Measurements from ENCODE around the gene STMN3.

Gene STMN3

DNA sequence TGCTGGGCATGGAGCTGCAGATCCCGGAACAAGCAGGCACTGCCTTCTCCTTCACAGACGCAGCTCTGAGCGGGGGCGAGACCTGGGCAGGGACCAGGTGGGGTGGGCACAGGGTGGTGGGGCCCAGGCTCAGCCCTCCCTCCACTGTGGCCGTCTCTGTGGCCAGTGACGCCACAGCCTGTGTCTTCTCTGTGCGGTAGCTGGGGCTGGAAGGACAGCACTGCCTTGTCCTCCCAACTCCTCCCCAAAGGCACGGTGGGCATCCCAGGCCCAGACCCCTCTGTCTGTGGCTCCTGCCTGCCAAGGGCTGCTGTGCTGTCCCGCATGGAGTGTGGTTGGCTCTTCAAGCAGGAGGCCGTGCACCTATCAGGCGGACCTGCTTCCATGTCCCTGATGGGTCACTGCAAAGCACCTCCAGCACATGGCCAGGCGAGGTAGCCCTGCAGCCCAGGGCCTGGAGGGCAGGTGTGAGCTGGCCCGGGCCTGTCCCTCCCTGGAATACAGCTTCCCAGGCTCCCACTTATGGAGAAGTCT is 28.5 kb upstream of the STMN3 start:
- no CpG with 5 or more reads among the region's 13 CpGs for WGBS (ENCODE audit: extremely low coverage, insufficient coverage, insufficient read length)

DNA sequence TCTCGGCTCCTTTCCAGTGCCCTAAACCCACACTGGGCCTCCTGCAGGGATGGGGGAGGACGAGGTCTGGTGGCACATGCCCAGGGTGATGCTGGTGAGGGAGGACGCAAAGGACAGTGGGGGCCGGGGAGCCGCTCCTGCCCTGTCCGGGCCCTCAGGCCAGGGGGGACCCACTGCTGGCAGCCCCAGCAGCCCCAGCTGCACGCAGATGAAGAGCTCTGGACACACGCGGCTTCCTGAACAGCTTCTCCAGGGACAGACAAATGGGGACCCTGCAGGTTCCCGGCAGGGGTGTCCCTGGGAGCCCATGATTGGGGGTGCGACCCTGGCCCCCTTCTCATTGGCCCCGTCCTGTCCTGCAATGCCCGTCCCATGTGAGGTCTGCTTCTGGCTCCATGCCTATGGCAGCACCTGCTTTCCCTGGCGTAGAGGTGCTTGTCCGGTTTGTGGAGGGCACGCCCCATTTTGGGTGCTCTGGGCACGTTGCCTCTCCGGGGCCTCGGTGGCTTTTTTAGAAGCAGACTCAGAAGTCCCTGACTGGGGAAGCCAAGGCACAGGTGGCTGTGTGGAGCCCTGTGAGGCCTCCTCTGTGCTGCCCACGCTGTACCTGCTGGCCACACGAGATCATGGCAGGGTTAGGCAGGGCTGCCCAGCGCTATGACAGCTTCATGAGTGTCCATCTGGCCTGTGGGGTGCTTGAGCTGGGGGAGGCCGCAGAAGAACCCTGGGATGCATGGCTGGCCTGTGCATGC is 27.8 kb upstream of the STMN3 start:
- no peak overlapping the region for H3K4me2 ChIP-seq (ENCODE audit: low read length)
- peaks cover 22 to 24% of the 10 kb centered on the region in 2 experiments for H3K4me1 ChIP-seq (ENCODE audit: control insufficient read depth in 1 of 2, insufficient read depth in 2 of 2, low read length in 2 of 2)
- peaks cover 14% of the 10 kb centered on the region for H3K79me1 ChIP-seq (ENCODE audit: low read length)
- H4K12ac ChIP-seq (ENCODE audit: low read depth, low read length) = peak overlapping the region; percentile 22
- H3K9ac ChIP-seq (ENCODE audit: low read length) = no peak overlapping the region
- H3K27ac ChIP-seq (ENCODE audit: low read depth, low read length) = peak overlapping the region; percentile 88
- H2BK5ac ChIP-seq (ENCODE audit: low read depth, low read length, poor library complexity) = peak overlapping the region; percentile 88
- peak overlapping the region; percentile 85 for H4K91ac ChIP-seq (ENCODE audit: low read depth, low read length)
- H2AK5ac ChIP-seq (ENCODE audit: low read length) = peak overlapping the region; percentile 85
- peak overlapping the region; percentile 56 for H3K18ac ChIP-seq (ENCODE audit: low read length)
- peak overlapping the region; percentile 72 for H3K14ac ChIP-seq (ENCODE audit: low read length)
- H3K79me2 ChIP-seq (ENCODE audit: control insufficient read depth, insufficient read depth, low read length, poor library complexity) = peaks cover 6% of the 10 kb centered on the region
- H3K36me3 ChIP-seq (ENCODE audit: control insufficient read depth in 1 of 2, insufficient read depth in 2 of 2, low read length in 2 of 2) = peaks cover 16 to 33% of the 10 kb centered on the region in 2 experiments
- no peak for DNase-seq
- no peaks in the 10 kb centered on the region for H3K27me3 ChIP-seq (ENCODE audit: insufficient read depth, low read length)
- H2BK12ac ChIP-seq (ENCODE audit: low read length) = peak overlapping the region; percentile 38
- H3K4ac ChIP-seq (ENCODE audit: low read depth, low read length) = peak overlapping the region; percentile 23
- H2BK120ac ChIP-seq (ENCODE audit: insufficient read depth, low read length, poor library complexity) = peak overlapping the region; percentile 82
- peaks cover 8% of the 10 kb centered on the region for H3K9me3 ChIP-seq (ENCODE audit: insufficient read depth, low read depth, low read length)
- WGBS (ENCODE audit: extremely low coverage, insufficient coverage, insufficient read length) = no CpG with 5 or more reads among the region's 23 CpGs
- peak overlapping the region; percentile 66 for H4K8ac ChIP-seq (ENCODE audit: low read depth, low read length)
- peak overlapping the region; percentile 53 for H2AFZ ChIP-seq (ENCODE audit: insufficient read depth, low read length, poor library complexity)
- no peak overlapping the region for H3K4me3 ChIP-seq (ENCODE audit: low read depth, low read length)
- H3K23ac ChIP-seq (ENCODE audit: low read length) = no peak overlapping the region

More for the DNA sequence above, 28.5 kb upstream of the STMN3 start:
- peak overlapping the region; percentile 23 for H3K4ac ChIP-seq (ENCODE audit: low read depth, low read length)
- H2BK12ac ChIP-seq (ENCODE audit: low read length) = peak overlapping the region; percentile 38
- H3K9ac ChIP-seq (ENCODE audit: low read length) = no peak overlapping the region
- no peak overlapping the region for H3K4me2 ChIP-seq (ENCODE audit: low read length)
- H3K23ac ChIP-seq (ENCODE audit: low read length) = no peak overlapping the region
- peak overlapping the region; percentile 82 for H2BK120ac ChIP-seq (ENCODE audit: insufficient read depth, low read length, poor library complexity)
- H3K27me3 ChIP-seq (ENCODE audit: insufficient read depth, low read length) = no peaks in the 10 kb centered on the region
- H3K4me3 ChIP-seq (ENCODE audit: low read depth, low read length) = no peak overlapping the region
- peak overlapping the region; percentile 66 for H4K8ac ChIP-seq (ENCODE audit: low read depth, low read length)
- peaks cover 20% of the 10 kb centered on the region for H3K79me1 ChIP-seq (ENCODE audit: low read length)
- H2BK5ac ChIP-seq (ENCODE audit: low read depth, low read length, poor library complexity) = peak overlapping the region; percentile 88
- peak overlapping the region; percentile 22 for H4K12ac ChIP-seq (ENCODE audit: low read depth, low read length)
- H3K36me3 ChIP-seq (ENCODE audit: control insufficient read depth in 1 of 2, insufficient read depth in 2 of 2, low read length in 2 of 2) = peaks cover 14 to 29% of the 10 kb centered on the region in 2 experiments
- H4K91ac ChIP-seq (ENCODE audit: low read depth, low read length) = peak overlapping the region; percentile 85
- peak overlapping the region; percentile 85 for H2AK5ac ChIP-seq (ENCODE audit: low read length)
- peak overlapping the region; percentile 88 for H3K27ac ChIP-seq (ENCODE audit: low read depth, low read length)
- peak overlapping the region; percentile 53 for H2AFZ ChIP-seq (ENCODE audit: insufficient read depth, low read length, poor library complexity)
- H3K18ac ChIP-seq (ENCODE audit: low read length) = peak overlapping the region; percentile 56
- peaks cover 6% of the 10 kb centered on the region for H3K9me3 ChIP-seq (ENCODE audit: insufficient read depth, low read depth, low read length)
- peak in 1 of 2 donors; percentile 12 for DNase-seq
- peaks cover 6% of the 10 kb centered on the region for H3K79me2 ChIP-seq (ENCODE audit: control insufficient read depth, insufficient read depth, low read length, poor library complexity)
- H3K4me1 ChIP-seq (ENCODE audit: control insufficient read depth in 1 of 2, insufficient read depth in 2 of 2, low read length in 2 of 2) = peaks cover 29 to 30% of the 10 kb centered on the region in 2 experiments
- H3K14ac ChIP-seq (ENCODE audit: low read length) = peak overlapping the region; percentile 72

DNA sequence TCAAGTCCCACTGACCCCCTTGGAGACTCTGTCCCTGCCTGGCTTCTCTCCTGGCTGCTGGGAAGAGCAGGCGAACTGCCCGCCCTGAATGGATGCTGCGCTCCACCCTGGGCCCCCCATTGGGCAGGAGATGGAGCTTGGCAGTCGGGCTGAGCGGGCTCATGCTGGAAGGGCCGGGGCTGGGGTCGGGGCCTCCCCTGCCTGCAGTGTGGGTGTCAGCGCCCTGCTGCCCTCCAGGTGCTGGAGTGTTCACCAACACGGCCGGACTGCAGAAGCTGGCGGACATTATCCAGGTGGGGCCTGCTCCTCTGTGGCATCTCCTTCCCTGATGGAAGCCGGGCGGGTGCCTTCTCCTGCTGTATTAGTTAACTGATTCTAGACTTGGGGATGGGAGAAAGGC is 27.2 kb upstream of the STMN3 start:
- WGBS (ENCODE audit: extremely low coverage, insufficient coverage, insufficient read length) = no CpG with 5 or more reads among the region's 13 CpGs
- Histone ChIP-seq H3K4me3 (ENCODE audit: low read depth, low read length) (no peak overlapping the region), H2BK120ac (ENCODE audit: insufficient read depth, low read length, poor library complexity) (no peak overlapping the region), H3K79me2 (ENCODE audit: control insufficient read depth, insufficient read depth, low read length, poor library complexity) (peaks cover 6% of the 10 kb centered on the region), H3K14ac (ENCODE audit: low read length) (no peak overlapping the region), H3K27me3 (ENCODE audit: insufficient read depth, low read length) (no peaks in the 10 kb centered on the region), H3K9me3 (ENCODE audit: insufficient read depth, low read depth, low read length) (peaks cover 8% of the 10 kb centered on the region), H3K4me1 (ENCODE audit: control insufficient read depth in 1 of 2, insufficient read depth in 2 of 2, low read length in 2 of 2) (peaks cover 19 to 20% of the 10 kb centered on the region in 2 experiments), H2BK5ac (ENCODE audit: low read depth, low read length, poor library complexity) (no peak overlapping the region), H4K12ac (ENCODE audit: low read depth, low read length) (no peak overlapping the region), H4K8ac (ENCODE audit: low read depth, low read length) (no peak overlapping the region), H2AFZ (ENCODE audit: insufficient read depth, low read length, poor library complexity) (no peak overlapping the region), H3K23ac (ENCODE audit: low read length) (no peak overlapping the region), H3K4ac (ENCODE audit: low read depth, low read length) (no peak overlapping the region), H3K36me3 (ENCODE audit: control insufficient read depth in 1 of 2, insufficient read depth in 2 of 2, low read length in 2 of 2) (peaks cover 22 to 37% of the 10 kb centered on the region in 2 experiments), H3K27ac (ENCODE audit: low read depth, low read length) (no peak overlapping the region), H2AK5ac (ENCODE audit: low read length) (no peak overlapping the region), H2BK12ac (ENCODE audit: low read length) (no peak overlapping the region), H3K18ac (ENCODE audit: low read length) (no peak overlapping the region), H4K91ac (ENCODE audit: low read depth, low read length) (no peak overlapping the region), H3K9ac (ENCODE audit: low read length) (no peak overlapping the region), H3K4me2 (ENCODE audit: low read length) (no peak overlapping the region), H3K79me1 (ENCODE audit: low read length) (peaks cover 12% of the 10 kb centered on the region)
- DNase-seq = no peak

DNA sequence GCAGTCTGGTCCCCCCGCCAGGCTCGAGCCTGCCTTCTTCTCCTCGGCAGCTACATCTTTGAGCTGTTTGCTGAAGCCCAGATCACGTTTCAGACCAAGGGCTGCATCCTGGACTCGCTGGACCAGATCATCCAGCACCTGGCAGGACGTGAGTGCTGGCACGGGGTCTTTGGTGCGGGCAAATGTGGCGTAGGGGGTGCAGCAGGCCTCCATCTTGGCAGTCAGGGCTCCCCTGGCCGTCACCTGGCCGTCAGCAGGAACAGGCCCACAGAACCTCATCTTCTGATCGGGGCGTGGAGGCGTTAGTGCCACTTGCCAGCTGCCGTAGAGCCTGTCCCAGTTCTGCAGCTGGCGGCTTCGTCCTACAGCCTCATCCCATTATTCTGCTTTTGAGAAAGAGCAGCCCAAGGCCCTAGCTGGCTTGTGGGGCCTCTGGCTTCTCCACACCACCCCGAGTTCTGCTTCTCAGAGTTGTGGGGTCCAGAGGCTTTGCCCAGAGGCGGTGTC is 26.6 kb upstream of the STMN3 start:
- Histone ChIP-seq H3K4ac (ENCODE audit: low read depth, low read length) (no peak overlapping the region), H3K79me2 (ENCODE audit: control insufficient read depth, insufficient read depth, low read length, poor library complexity) (peaks cover 6% of the 10 kb centered on the region), H3K27ac (ENCODE audit: low read depth, low read length) (no peak overlapping the region), H3K9ac (ENCODE audit: low read length) (no peak overlapping the region), H4K12ac (ENCODE audit: low read depth, low read length) (no peak overlapping the region), H3K4me3 (ENCODE audit: low read depth, low read length) (no peak overlapping the region), H2BK120ac (ENCODE audit: insufficient read depth, low read length, poor library complexity) (no peak overlapping the region), H4K91ac (ENCODE audit: low read depth, low read length) (peak overlapping the region; percentile 57), H3K18ac (ENCODE audit: low read length) (no peak overlapping the region), H2AK5ac (ENCODE audit: low read length) (no peak overlapping the region), H4K8ac (ENCODE audit: low read depth, low read length) (no peak overlapping the region), H3K36me3 (ENCODE audit: control insufficient read depth in 1 of 2, insufficient read depth in 2 of 2, low read length in 2 of 2) (peaks cover 26 to 38% of the 10 kb centered on the region in 2 experiments), H3K27me3 (ENCODE audit: insufficient read depth, low read length) (no peaks in the 10 kb centered on the region), H2BK12ac (ENCODE audit: low read length) (peak overlapping the region; percentile 10), H2BK5ac (ENCODE audit: low read depth, low read length, poor library complexity) (no peak overlapping the region), H3K4me2 (ENCODE audit: low read length) (no peak overlapping the region), H3K9me3 (ENCODE audit: insufficient read depth, low read depth, low read length) (peaks cover 8% of the 10 kb centered on the region), H3K4me1 (ENCODE audit: control insufficient read depth in 1 of 2, insufficient read depth in 2 of 2, low read length in 2 of 2) (peaks cover 19 to 20% of the 10 kb centered on the region in 2 experiments), H3K23ac (ENCODE audit: low read length) (no peak overlapping the region), H2AFZ (ENCODE audit: insufficient read depth, low read length, poor library complexity) (no peak overlapping the region), H3K14ac (ENCODE audit: low read length) (no peak overlapping the region), H3K79me1 (ENCODE audit: low read length) (peaks cover 12% of the 10 kb centered on the region)
- WGBS (ENCODE audit: extremely low coverage, insufficient coverage, insufficient read length) = no CpG with 5 or more reads among the region's 19 CpGs
- DNase-seq = no peak
